Muscle of leg (tissue), 11 donors: ENCODE results near the gene INTS14. TPM values are rescaled to one million over a fixed set of nuclear protein-coding genes. Genes with fewer than 3 reads are reported as not detected.

Experiments
- DNase-seq: peaks from one replicate; pipeline ENCODE4 v3.0.0; 2013
- H3K27ac ChIP-seq: one replicate; pipeline ENCODE4 v1.5.1; 2013; ENCODE audit warnings: mild to moderate bottlenecking, low read length, control low read depth
- H3K27me3 ChIP-seq: one replicate; pipeline ENCODE4 v1.6.1; 2013; ENCODE audit warnings: low read length; ENCODE audit not compliant: control insufficient read depth, insufficient read depth
- H3K36me3 ChIP-seq: one replicate; pipeline ENCODE4 v1.6.1; 2013; ENCODE audit warnings: low read length; ENCODE audit not compliant: control insufficient read depth, insufficient read depth
- H3K4me1 ChIP-seq: one replicate; pipeline ENCODE4 v1.6.1; 2013; ENCODE audit warnings: low read length; ENCODE audit not compliant: control insufficient read depth, insufficient read depth
- H3K4me3 ChIP-seq: one replicate; pipeline ENCODE4 v1.5.1; 2013; ENCODE audit warnings: low read length, control low read depth
- H3K9me3 ChIP-seq: replicated peaks from 2 replicates; pipeline ENCODE4 v1.6.1; 2013; ENCODE audit warnings: low read depth, low read length; ENCODE audit not compliant: control insufficient read depth
- WGBS: methylation state at CpG from one replicate; pipeline ENCODE4 v1.1.5; 2013; ENCODE audit warnings: missing lambda C conversion rate; ENCODE audit not compliant: insufficient coverage; 5-methylcytosine and 5-hydroxymethylcytosine counted together
- polyA plus RNA-seq, 8 donors: library from polyadenylated mRNA; unstranded; fragments of 120-200 nt; gene quantifications; one replicate each; pipeline versions ENCODE4 v1.2.1 to v1.2.3, GENCODE V29; 2013; ENCODE audit warnings: inconsistent platforms in 1 of 8, low replicate concordance in 1 of 8; ENCODE audit not compliant: insufficient read length in 8 of 8, insufficient read depth in 1 of 8
- total RNA-seq: library from RNA; stranded (reverse); fragments of 120-200 nt; gene quantifications from one replicate; pipeline ENCODE4 v1.2.4, GENCODE V29; 2013

Gene INTS14
- total and polyA plus RNA-seq, 9 donors: 18.0 to 26.8 (median 22.3) TPM

DNA sequence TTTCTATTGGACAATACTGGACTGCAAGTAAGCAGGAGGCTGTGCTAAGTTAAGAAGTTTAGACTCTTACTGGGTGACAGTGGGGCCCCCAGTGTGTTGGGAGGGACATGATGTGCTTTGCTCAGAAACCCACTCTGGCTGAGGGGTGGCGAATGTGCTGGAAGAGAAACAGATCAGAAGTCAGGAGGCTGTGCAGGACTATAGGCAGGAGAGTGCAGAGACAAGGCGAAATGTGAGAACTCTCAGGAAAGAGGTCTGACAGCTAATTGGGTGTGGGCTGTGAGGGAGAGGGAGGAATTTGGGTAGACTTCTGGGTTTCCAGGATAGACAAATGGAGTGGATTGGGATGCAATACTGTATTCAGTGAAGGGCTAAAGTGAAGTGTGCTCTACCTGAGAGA is 22.8 kb upstream of the INTS14 start:
- Histone ChIP-seq H3K9me3 (no peaks in the 10 kb centered on the region), H3K27me3 (no peaks in the 10 kb centered on the region), H3K36me3 (no peaks in the 10 kb centered on the region), H3K27ac (no peak overlapping the region), H3K4me3 (no peak overlapping the region), H3K4me1 (no peaks in the 10 kb centered on the region)
- 54% methylated on average over 2 of the region's 2 CpGs for WGBS
- DNase-seq: no peak

GRCh38 chr15:65632780-65633375 is 21.9 kb upstream of the INTS14 start:
- Histone ChIP-seq H3K36me3 (no peaks in the 10 kb centered on the region), H3K27me3 (no peaks in the 10 kb centered on the region), H3K4me1 (no peaks in the 10 kb centered on the region), H3K4me3 (no peak overlapping the region), H3K27ac (no peak overlapping the region), H3K9me3 (no peaks in the 10 kb centered on the region)
- DNase-seq: no peak
- WGBS: 63% methylated on average over 3 of the region's 4 CpGs

DNA sequence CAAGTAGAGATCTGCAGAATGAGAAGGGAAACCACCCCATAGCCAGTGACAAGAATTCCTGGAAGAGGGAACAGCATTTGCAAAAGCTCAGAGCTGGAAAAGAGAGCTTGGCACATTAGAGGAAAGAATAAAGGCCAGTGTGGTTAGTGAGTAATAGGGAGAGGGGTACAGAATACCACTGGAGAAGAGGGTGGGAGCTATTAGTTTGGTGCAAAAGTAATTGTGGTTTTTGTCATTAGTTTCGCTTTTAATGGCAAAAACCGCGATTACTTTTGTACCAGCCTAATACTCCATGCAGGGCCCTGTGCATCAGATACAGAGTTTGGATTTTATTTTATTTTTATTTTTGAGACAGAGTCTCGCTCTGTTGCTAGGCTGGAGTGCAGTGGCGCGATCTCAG is 20.6 kb upstream of the INTS14 start:
- H3K27ac ChIP-seq: no peak overlapping the region
- DNase-seq: no peak
- H3K9me3 ChIP-seq: no peaks in the 10 kb centered on the region
- 100% methylated on average over 4 of the region's 6 CpGs for WGBS
- H3K27me3 ChIP-seq: no peaks in the 10 kb centered on the region
- no peaks in the 10 kb centered on the region for H3K4me1 ChIP-seq
- no peak overlapping the region for H3K4me3 ChIP-seq
- H3K36me3 ChIP-seq: no peaks in the 10 kb centered on the region

DNA sequence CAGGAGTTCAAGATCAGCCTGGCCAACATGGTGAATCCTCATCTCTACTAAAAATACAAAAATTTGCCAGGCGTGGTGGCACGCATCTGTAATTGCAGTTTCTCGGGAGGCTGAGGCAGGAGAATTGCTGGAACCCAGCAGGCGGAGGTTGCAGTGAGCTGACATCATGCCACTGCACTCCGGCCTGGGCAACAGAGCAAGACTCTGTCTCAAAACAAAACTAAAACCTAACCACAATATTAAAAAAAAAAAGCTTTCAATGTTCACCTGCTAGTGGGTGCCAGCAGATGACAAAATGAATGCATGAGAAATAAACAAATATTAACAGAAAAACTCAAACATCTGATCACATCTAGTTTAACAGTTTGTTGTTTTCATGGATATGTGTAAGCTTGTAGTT is 19.8 kb upstream of the INTS14 start:
- H3K36me3 ChIP-seq: no peaks in the 10 kb centered on the region
- 90% methylated on average over 2 of the region's 5 CpGs for WGBS
- no peak for DNase-seq
- H3K9me3 ChIP-seq: no peaks in the 10 kb centered on the region
- H3K4me3 ChIP-seq: no peak overlapping the region
- H3K4me1 ChIP-seq: no peaks in the 10 kb centered on the region
- H3K27me3 ChIP-seq: no peaks in the 10 kb centered on the region
- H3K27ac ChIP-seq: no peak overlapping the region

DNA sequence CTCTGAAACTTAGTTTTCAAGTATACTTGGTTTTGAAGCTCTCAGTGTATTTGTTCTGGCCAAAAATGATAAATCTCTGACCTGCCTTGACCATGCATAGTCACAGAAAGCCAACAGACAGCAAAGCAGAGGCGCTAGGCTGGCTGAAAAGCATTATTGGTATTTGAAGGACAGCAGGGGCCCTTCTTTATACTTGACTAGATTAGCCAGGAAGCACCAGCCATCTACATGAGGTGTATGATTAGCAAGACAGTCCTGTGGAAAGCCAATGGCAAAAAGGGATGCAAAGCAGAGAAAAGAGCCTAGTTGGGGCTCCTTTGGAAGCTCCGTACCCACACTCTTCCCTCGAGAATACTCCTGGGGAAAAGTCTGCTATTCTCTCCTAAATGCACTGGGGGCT is 18.6 kb upstream of the INTS14 start:
- no peaks in the 10 kb centered on the region for H3K9me3 ChIP-seq
- H3K4me1 ChIP-seq: no peaks in the 10 kb centered on the region
- no peak overlapping the region for H3K4me3 ChIP-seq
- WGBS: no CpG with 5 or more reads among the region's 3 CpGs
- no peak overlapping the region for H3K27ac ChIP-seq
- no peak for DNase-seq
- H3K36me3 ChIP-seq: peaks cover 10% of the 10 kb centered on the region
- no peaks in the 10 kb centered on the region for H3K27me3 ChIP-seq

- no peak for DNase-seq
- no peaks in the 10 kb centered on the region for H3K27me3 ChIP-seq
- peaks cover 16% of the 10 kb centered on the region for H3K36me3 ChIP-seq
- H3K27ac ChIP-seq: no peak overlapping the region
- H3K4me3 ChIP-seq: no peak overlapping the region
- H3K4me1 ChIP-seq: no peaks in the 10 kb centered on the region
- WGBS: 59% methylated on average over 3 of the region's 4 CpGs
- H3K9me3 ChIP-seq: no peaks in the 10 kb centered on the region
Observed at GRCh38 chr15:65626856-65627255, 15.9 kb upstream of the INTS14 start.

- no peak for DNase-seq
- Histone ChIP-seq H3K27ac (no peak overlapping the region), H3K27me3 (no peaks in the 10 kb centered on the region), H3K9me3 (no peaks in the 10 kb centered on the region), H3K36me3 (peaks cover 16% of the 10 kb centered on the region), H3K4me1 (no peaks in the 10 kb centered on the region), H3K4me3 (no peak overlapping the region)
Observed at GRCh38 chr15:65623103-65623502, 12.2 kb upstream of the INTS14 start.

GRCh38 chr15:65621638-65622037 is 10.7 kb upstream of the INTS14 start, which contains the start of gene SLC24A1:
SLC24A1 (plus strand) TSS chr15:65621938; CDS start chr15:65624081, 2,143 bp downstream.
- Histone ChIP-seq H3K36me3 (peaks cover 16% of the 10 kb centered on the region), H3K9me3 (no peaks in the 10 kb centered on the region), H3K4me1 (no peaks in the 10 kb centered on the region), H3K4me3 (no peak within 1 kb of the TSS), H3K27me3 (no peaks in the 10 kb centered on the region), H3K27ac (no peak within 1 kb of the TSS)
- 92% methylated on average over 2 of the region's 6 CpGs for WGBS
- DNase-seq: no peak

DNA sequence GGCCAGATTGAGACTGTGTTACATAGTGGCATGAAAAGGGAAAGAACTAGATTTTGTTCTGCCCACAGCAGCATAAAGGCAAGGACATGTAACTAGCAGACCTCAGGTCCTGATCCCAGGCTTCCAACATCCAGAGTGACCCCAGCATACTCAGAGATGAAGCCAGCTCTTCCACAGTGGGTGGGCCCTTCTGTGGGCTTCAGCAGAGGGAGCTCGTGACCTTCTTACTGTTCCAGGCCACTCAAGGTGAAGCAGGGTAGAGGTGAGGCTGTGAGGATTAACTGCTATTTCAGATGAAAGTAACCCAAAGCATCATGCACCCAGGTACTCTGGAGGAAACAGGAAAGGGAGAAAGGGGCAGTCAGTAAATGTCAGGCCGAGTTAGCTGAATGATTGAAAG is 9.9 kb upstream of the INTS14 start:
- H3K4me1 ChIP-seq: no peaks in the 10 kb centered on the region
- no peaks in the 10 kb centered on the region for H3K9me3 ChIP-seq
- peaks cover 16% of the 10 kb centered on the region for H3K36me3 ChIP-seq
- DNase-seq: no peak
- H3K27me3 ChIP-seq: no peaks in the 10 kb centered on the region
- 60% methylated on average over 1 of the region's 2 CpGs for WGBS
- no peak overlapping the region for H3K4me3 ChIP-seq
- no peak overlapping the region for H3K27ac ChIP-seq

- Histone ChIP-seq H3K27ac (no peak overlapping the region), H3K27me3 (no peaks in the 10 kb centered on the region), H3K36me3 (peaks cover 8% of the 10 kb centered on the region), H3K9me3 (no peaks in the 10 kb centered on the region), H3K4me3 (no peak overlapping the region), H3K4me1 (no peaks in the 10 kb centered on the region)
- no peak for DNase-seq
- no CpG with 5 or more reads among the region's 5 CpGs for WGBS
Observed at GRCh38 chr15:65619626-65620290, 8.8 kb upstream of the INTS14 start.
